8988T (cell line): ENCODE measurements around the gene RAD51B.

Experiments
- DNase-seq: peaks from one replicate; pipeline ENCODE4 v3.0.0; 2011

Gene RAD51B

DNA sequence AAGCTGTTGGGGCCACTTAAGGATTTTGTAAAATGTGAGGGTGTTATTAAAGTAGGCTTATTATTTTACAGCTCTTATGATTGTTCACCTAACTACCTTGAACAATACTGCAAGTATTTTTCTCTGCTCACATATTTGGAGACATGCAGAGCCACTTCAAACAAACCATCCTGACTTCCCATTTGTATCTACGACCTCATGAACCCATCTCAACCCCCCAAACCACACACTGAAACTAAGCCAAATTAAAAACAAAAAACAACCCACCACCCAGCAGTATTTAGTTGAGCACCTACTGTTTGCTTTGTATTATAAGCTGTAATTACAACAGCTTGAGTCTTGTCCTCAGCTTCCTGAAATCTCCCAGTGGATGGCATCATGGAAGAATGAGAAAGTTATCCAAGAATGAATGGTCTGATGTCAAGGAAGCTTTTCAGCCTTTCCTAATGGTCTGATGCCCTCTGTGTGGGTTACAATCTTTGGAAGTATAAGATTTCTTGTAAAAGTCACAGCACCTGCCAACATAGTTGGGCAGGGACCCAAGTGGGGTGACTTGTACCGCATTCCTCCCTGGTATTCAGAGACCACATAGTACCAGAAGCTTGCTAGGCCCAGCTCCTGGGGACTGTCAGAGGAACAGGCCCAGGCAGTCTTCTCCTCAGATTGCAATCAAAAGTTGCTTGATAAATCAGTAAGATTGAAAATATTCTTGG, 556.6 kb downstream of the RAD51B start:
- DNase-seq = no peak

DNA sequence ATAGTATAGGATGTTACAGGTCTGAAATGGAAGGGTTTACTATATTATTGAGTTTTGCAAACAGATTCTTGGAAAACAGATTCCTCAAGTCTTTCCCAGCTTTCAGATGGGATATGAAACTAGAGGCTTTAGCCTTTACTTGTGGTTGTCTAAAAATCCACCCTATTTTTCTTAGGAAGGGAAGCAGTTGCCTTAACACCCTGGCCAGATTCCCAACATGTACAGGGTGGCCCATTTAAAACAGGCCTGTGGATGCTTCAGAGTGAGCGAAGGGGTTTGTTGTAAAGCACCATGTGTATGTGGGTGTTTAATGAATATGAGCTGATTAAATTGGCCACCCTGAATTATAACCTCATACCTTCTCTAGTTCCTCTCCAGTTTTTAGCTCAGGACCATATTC, 557.4 kb downstream of the RAD51B start:
- DNase-seq = no peak

DNA sequence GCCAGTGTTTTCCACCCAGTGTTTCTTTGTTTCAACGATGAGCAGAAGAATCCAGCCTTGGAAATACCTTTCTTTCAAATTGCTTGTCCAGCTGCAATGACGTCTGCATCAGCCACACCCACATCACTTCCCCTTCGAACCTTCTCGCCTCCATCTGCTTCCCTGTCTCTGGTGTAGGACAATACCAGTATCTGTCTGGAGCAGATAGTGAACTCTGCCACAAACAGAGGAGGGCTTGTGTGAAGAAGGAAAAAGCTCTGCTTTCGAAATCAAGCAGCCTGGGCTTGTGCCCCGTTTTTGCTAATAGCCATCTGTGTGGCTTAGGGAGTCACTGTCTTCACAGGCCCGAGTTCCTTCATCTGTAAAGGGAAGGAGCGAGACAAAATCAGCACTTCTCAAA, 557.9 kb downstream of the RAD51B start:
- no peak for DNase-seq

DNA sequence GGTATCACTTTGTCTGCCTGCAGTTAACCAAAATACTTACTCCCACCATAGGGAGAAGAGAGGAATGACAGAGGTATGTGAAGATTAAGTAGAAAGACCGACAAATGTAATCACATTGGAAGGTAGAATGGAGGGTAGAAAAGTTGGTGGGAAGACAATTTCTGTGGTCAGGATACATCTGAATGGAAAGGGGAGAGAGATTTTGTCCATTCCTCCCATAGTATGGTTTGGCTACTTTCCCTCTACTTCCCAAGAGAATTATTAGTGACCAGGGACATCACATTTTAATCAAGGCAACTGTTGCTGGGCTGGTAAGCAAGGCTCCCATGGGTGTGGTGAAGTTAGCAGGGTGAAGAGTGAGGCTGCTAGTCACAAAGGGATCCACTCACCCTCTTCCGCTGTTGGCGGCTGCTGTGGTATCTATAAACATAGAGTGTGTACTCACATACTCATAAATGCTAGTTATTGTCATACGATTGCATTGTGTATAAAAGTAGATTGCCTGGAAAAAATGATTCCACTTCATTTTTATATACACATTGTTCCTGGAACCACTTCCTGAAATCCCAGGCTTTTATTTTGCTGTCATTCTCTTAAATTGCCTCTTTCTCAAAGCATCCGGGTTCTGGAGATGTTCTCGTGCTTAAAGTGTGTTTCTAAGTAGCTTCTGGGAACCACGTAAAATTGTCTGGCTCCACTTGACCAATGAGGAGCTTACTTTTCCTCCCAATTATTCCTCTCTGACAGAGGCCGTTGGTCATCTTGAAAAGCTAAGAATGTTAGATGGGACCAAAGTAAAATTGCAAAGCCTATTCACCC, 560.1 kb downstream of the RAD51B start:
- no peak for DNase-seq

DNA sequence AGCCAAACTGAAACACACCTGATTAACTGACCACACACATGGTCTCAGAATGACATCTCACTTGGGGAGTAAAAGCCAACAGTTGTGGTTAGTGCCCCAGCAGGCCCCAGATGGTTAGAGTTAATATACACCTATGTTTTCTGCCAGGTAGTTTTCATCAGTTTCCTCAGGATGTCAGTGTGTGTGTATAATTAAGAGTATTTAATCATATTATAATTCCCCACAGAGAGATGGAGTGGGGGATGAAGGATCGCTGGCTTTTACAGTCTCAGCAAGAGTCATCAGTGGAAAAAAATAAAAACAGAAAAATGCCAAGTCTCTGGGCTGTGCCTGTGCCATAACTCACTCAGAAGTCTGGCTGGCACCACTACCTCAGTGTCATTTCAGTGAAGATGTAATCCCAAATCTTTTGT, 560.8 kb downstream of the RAD51B start:
- DNase-seq = no peak

DNA sequence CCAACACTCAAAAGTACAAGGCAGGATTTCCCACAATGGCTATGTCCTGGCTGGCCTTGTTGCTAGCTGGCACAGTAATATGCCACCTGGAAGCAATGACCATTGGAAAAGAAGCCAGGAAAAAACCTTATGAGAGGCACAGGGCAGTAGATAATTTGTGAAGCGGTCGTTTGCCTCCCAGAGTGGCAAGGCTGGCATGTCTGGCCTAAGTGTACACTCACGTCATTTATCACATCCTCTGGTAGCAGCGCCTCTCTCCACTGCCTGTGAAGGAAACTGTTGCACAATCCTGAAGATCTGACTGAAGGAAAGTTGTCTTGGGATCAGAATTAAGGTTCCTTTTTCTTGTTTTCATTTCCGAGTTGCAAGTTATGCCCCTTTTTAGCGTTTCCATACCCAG, 564.8 kb downstream of the RAD51B start:
- DNase-seq = no peak

DNA sequence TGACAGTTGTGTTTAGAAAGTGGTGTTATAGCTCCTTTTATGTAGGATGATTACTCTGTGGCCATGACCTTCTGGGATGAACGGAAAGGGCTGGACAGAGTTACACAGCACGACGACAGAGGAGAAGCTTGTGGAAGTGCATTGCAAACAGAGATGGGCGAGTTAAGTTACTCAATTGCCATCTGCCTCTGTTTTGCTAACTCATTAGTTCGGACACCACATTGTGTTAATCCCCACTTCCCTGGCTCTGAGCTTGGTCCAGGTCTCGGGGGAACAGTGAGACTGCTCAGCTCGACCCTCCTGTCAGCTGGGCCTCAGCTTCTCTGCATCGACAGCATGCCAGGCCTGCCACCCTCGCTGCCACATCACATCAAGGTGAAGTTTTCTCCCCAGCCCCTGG, 565.3 kb downstream of the RAD51B start:
- no peak for DNase-seq

DNA sequence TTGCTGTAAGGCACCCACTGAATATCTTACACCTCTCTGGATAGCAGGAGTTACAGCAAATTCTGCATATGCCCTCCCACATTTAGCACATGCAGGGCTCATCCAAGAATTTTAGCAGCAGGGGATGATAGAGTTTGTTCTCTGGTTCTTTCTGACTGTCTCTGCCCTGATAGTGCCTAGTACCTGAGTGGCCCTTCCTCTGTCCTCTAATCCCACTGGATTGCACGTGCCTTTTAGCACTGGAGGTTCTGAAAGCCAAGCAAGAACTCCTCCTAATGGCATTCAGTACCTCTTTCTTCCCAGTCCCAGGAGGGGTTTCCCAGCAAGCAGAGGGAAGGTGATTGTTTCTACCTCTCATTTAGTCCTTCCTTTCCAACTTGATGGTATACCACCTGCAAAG, 566.9 kb downstream of the RAD51B start:
- DNase-seq = no peak

DNA sequence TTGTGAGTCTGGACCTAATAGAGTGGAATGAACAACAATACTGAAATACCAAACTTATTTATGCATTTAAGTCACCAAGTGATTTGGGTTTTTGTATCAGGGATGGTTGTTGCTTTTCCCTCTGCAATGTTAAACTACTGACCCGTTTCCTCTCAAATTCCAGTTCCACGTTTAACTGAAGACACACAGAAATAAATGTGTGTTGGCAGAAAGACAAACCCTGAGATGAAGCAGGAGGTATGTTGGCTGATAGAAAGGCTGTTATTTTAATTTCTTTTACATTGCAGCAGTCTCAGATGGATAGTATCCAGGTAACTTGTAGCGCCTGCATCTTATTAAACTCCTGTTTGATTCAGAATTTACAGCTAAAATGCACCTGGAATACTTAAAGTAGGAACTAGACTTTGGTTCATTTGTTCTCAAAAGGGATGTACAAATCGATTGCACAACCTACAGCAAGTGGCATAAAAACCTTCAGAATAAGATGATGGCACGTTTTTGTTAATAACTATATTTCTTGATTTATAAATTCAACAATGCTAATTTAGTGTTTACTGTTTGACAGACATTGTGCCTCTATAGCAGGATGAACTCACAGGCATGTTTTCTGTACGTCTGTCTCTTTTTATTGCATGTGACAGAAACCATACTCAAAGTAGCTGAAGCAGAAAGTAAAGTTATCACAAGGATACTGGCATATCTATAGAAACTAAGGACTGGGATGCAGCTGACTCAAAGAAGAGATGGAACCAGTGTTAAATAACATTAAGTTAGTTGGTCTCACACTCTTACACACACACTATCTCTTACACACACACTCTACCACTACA, 567.6 kb downstream of the RAD51B start:
- no peak for DNase-seq

DNA sequence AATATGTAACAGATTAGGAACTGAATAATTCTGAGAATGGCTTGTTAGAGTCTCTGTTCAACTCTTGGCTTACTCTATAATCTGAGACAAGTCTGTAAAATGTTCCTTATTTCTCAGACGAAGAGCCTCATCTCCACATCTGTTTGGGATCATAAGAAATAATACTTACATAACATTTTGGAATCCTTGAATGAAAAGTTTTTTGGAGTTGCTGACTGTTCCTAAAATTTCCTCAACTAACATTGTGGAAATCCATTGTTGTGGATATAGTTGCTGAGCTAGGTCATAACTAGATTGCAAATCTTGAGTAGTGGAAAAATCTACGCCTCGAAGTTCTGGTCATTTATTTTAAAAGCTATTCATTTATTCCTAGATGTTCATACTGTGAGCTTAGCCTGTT, 570.4 kb downstream of the RAD51B start:
- no peak for DNase-seq

DNA sequence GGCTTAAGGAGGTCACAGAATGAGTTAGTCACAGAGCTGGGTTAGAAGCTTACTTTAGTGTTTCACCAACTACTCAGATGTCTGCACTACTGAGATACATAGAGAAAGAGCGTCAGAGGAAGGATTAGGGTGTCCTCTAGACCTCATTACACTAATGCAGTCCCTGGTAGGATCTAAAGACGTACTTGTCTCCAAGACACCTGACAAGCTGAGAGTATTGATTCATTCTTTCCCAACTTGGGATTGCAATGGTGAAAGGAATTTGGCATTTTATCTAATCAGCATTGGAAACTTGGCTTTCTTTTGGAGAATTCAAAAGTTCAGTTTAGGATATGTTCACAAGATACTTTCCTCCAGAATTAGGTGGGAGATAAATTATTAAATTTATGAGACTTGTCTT, 571.2 kb downstream of the RAD51B start:
- DNase-seq = no peak

DNA sequence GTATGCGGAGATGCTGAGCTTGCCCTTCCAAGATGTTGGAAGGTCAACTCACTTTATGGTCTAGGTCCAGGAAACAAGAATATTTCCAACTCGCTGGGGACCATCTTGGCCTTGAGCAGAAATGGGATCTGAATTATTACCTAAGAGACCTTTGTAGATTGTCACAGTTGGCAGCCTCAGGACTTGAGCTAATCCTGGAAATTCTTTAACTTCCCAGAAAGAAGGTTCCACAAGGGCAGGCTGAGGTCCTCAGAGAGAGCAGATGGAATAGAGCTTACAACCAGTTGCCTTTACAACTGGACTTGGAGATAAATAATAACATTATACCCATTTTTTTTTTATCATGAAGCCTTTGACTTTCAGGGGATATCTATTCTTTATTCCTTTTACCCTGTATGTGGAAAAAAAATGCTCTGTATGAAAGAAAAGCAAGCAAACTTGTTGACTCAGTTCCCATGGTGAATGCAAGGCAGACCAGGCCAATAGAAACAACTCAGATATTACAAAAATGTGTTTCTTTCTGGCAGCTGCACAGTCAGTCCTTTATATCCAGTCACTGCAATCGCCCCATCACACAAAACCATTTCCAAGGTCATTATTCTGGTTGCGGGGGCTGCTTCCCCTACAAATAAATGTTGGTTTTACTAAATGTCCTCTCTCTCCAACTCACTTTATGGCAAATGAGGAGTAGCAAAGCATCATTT, 571.9 kb downstream of the RAD51B start:
- DNase-seq = no peak

DNA sequence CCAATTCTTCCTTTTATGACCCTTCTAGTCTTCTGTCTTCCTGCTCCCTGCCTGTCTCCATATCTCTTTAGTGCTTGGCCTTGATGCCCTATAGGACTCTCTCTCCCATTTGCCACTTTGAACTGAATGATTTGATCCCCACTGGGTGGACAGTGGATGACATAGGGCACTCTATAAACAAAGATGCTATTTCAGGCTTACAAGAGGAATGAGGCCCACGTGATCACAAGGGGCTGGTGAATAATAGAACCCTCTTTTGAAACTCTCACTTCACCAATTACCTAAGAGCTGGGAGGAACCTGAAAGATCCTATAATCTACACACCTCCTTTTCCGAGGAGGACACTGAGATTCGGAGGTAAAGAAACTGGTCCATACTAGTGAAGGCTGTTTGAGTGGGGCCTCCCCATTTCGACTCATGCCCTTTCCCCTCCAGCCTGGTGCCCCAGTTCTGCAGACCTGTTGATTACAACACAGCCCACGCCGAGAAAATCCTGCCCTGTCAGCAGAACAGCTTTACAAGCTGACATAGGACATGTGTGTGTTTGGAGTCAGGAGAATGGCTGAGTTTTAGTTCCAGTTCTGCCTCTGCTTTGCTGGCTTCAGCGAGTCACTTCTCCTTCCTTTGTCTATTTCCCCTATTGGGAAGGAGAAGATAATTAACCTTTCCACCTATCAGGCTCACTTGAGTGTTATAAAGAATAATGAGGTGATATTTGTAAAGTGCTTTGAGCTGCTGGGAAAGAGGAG, 573.0 kb downstream of the RAD51B start:
- no peak for DNase-seq

DNA sequence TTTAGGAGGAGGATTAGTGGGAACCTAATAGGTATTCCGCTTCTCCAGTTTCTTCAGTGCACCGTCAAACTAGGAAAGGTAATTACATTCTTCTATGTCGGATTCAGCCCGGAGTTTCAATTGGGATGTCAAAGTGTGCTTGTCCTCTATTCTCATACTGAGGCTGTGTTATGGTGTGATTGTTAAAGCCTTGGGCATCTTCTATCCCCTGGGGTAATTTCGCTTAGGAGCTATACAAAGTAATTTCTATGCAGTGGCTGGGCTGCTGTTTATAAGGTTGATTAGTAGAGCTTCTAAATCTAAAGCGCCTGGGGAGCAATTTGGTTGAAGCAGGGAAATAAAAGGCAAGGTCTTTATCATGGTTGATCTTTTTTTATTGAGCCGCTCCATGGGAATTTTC, 573.7 kb downstream of the RAD51B start:
- no peak for DNase-seq

DNA sequence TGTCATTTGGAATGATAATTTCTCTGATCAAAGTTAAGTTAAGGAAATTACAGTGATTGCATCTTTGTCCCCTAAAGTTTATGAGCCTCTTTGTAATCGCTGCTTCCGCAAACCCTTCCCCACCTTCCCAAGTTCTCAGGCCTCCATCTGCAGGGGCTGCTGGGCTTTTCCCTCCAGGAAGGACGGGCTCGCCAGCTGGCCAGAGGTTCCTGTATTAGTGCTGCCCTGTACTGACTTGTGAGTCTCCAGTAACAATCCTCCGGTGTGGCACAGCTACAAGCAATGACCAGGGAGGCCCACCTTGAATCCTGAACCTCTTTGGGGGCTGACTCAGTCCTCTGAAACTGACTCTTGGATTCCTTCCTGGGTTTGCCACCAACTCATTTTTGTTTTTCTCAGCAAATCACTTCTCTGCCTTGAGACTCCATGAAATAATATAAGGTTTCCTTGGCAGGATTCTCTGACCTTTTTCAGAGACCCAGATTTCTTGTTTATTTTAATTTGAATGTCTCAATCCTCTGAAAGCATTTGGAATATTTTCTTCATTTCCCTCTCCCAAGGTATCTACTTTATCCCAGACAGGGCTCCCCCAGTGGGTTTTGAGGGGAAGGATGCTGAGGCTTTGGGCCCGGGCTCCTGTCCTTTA, 574.7 kb downstream of the RAD51B start:
- no peak for DNase-seq

DNA sequence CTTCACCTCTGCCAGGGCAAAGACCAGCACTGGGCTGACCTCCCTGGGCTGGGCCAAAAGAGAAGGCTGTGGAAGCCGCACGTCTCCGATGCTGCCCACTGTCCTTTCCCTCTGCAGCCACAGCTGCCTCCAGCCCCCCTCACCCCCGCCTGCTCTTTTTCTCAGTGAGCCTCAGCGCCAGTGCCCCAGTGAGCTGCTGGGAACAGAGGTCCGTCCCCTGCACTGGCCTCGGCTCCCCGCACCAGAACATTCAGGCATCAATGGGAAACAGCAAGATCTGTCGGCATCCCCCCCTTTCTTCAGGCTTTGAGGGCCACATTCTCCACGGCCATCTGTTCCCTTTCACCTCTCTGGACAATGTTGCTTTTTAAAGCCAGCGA, 575.2 kb downstream of the RAD51B start:
- DNase-seq = no peak

DNA sequence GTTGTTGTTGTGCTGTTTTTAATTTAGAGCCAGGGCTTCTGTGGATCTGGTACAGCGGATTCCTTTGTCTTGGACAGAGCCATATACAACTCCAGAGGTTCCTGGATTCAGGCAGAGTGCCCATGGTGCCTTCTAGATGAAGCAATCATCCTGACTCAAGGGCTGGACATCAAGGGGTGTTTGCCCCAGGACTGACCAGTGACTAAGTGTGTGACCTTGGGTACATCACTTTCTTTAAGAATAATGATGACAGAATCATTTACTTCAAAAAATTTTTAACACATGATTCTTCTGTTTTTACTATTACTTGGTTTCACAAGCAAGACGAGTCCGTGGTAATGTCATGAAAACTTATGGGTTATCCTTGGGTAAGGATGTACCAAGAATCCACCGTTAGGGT, 576.0 kb downstream of the RAD51B start:
- no peak for DNase-seq

DNA sequence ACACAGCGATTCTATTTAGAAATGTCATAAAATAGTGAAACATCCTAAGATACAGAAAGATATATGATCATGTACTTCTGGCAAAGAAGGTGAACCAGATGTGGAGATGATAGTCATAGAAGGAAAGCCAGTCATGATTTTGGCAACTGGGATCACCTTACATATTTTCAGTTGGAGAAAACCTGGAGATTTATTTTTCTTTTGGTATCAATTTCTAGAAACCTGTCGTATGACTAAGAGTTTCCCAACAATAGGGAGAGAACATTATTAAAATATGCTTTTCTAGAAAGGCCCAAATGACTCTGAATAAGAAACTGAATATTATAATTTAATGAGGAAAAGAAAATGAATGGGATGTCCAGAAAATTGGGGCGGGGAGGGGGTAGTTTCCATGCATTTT, 576.9 kb downstream of the RAD51B start:
- DNase-seq = no peak

DNA sequence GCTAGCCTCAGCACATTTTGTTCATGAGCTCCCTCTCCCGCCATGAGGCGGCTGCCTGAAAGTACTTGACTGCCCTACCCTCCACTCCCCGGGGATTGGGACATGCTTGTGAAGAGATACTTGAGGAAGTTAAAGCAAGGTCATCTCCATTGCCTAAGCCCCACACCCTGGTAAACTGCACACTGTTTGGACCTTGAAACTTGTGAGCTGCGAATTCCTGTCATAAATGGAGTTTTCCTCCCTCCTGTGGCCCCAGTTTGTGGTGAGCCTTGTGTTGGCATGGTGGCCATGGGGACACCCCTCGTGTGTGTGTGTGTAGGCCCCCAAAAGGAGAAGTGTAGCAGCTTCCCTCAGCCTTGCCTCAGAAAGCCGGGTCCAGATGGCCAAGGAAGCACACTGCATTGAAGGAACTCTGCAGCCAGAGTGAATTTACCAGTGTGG, 577.8 kb downstream of the RAD51B start:
- DNase-seq = no peak

DNA sequence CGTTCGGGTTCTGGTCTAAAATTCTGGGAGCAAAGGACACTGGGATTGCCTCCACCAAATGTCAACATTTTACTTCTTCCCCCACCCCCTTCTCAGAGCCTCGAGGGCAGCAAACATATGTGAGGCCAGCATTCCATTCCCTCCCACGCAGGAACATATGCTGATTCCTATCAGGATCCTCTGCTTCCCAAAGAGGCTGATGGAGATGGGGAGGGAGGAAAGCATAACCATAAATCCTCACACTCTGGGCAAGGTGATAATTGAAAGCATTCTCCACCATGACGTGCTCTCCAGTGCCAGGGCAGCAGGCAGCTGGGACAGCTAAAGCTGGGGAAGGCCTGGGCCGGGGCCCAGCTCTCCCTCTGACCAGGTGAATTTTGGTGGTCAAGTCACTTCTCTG, 578.2 kb downstream of the RAD51B start:
- no peak for DNase-seq

DNA sequence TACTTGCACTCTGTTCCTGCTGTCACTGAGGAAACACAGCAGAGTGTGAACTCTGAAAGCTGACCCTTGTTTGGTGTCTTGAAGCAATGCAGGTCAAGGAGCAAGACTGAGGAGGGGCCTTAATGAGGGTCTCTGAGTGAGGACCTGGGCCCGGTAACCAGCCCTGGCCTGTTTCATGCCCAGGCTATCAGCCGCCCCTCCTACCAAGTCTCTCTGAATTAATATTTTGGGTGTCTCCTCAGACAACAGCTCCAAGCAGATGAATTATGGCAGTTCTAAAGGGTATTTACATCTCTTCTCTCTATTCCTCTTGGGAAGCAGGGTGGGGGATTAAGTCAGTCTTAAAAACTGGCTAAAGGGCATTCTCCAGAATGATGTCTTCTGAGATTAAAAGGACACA, 578.8 kb downstream of the RAD51B start:
- no peak for DNase-seq

DNA sequence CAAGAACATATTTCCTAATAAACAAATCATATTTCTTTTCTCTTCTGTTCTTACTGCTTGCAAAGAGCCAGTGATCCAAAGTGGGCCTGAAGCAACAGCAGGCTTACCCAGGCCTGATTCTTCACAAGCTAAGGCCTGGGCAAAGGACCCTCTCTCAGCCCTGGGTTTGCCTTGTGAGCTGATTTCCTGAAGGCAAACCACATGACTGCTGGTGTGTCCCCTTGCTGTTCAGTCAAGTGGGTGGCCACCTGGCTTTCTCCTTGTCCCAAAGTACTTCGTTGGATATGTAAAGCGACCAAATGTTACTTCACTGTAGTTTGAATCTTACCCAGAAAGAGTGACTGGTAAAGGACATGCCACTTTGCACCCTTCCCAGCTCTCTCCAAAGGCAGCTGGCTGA, 580.4 kb downstream of the RAD51B start:
- DNase-seq = no peak
